ENCODE data around the gene RNH1. TPM values are rescaled to one million over a fixed set of nuclear protein-coding genes. Genes with fewer than 3 reads are reported as not detected.

Gene RNH1
- total RNA-seq, 1 experiment from 2014 or later, result 288 TPM

DNA sequence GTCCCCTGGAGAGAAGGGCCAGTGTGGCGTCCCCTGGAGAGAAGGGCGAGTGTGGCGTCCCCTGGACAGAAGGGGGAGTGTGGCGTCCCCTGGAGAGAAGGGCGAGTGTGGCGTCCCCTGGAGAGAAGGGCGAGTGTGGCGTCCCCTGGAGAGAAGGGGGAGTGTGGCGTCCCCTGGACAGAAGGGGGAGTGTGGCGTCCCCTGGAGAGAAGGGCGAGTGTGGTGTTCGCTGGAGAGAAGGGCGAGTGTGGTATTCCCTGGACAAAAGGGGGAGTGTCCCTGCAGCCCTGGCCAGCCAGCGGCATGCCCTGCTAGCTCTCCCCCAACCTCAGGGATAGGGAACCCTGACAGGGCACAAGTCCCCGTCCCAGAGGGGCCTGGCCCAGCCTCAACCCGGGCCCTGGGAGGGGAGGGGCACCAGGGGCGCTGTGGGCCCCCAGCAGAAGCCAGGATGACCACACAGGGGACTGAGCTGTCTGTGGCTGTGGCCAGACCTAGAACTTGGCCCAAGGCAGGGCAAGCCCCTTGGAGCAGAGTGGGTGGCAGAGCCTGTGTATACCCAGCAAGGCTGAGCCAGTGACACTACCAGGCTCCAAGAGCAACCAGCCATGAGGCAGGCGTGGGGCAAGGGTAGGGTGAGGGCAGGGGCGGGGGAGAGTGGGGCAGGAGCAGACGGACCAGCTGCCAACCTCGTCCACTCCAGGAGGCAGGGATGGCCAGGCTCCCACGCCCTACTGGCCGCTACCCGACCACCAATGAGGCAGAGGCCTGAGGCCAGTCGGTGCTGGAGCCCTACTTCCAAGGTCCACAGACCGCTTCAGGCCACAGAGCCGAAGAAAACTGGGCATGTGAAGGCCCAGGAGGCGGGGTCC is 24.2 kb upstream of the RNH1 start:
- Mint-ChIP-seq H3K4me1 (ENCODE audit: insufficient read depth, unreplicated experiment) (no peaks in the 10 kb centered on the region), H3K9me3 (ENCODE audit: unreplicated experiment) (no peaks in the 10 kb centered on the region), H3K4me3 (ENCODE audit: unreplicated experiment) (no peak overlapping the region), H3K27ac (ENCODE audit: low read depth, unreplicated experiment) (no peak overlapping the region), H3K36me3 (ENCODE audit: insufficient read depth, unreplicated experiment) (peaks cover 35% of the 10 kb centered on the region), H3K27me3 (ENCODE audit: insufficient read depth, unreplicated experiment) (no peaks in the 10 kb centered on the region)
- no TSS peak for BruUV-seq (replicated peaks)
- TF ChIP-seq, protein P1, sequence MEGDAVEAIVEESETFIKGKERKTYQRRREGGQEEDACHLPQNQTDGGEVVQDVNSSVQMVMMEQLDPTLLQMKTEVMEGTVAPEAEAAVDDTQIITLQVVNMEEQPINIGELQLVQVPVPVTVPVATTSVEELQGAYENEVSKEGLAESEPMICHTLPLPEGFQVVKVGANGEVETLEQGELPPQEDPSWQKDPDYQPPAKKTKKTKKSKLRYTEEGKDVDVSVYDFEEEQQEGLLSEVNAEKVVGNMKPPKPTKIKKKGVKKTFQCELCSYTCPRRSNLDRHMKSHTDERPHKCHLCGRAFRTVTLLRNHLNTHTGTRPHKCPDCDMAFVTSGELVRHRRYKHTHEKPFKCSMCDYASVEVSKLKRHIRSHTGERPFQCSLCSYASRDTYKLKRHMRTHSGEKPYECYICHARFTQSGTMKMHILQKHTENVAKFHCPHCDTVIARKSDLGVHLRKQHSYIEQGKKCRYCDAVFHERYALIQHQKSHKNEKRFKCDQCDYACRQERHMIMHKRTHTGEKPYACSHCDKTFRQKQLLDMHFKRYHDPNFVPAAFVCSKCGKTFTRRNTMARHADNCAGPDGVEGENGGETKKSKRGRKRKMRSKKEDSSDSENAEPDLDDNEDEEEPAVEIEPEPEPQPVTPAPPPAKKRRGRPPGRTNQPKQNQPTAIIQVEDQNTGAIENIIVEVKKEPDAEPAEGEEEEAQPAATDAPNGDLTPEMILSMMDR (IDR thresholded peaks at IDR 0.05; ENCODE audit: unreplicated experiment), result no peak
- ChIA-PET CTCF (interaction anchor here (1.2 to 3.6 kb wide), 2 partner anchors 12 to 13 kb away, joined by 4 to 23 read pairs; no protein-coding TSS in a partner anchor), POLR2A (interaction anchor here (0.7 kb wide), 1 partner anchor 35 kb away, joined by 3 read pairs; no protein-coding TSS in a partner anchor)
- intact Hi-C loops (cut with micrococcal nuclease), result no loop called here
- no peak for DNase-seq (ENCODE audit: unreplicated experiment)

DNA sequence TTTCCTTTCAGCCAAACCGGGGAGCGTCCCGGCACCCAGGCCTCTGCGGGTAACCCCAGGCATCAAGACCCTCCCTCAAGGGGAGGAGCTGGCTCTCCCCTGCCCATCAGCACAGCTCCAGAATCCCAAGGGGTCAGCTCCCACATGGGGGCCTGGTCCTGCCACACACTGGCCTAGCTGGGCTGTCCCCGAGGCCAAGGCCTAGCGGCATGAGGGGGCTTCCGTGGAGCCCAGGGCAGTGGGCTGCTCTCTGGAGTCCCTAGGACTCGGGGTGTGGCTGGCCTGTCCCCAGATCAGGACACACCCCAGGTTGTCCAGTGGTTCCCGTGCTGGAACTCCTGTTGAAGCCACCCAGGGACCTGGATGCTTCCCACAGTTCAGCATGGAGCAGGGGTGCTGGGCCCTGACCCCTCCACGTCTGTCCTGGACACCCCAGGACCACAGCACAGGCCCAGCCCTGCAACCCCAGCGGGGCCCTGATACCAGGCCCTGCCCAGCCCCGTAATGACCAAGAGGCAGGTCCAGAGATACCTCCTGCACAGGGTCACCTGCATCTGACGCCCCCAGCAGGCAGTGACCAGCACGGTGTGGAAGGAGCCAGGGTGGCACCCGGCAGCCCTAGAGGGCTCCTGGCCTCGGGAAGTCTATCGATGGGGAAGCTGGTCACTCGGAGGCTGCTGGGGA is 22.8 kb upstream of the RNH1 start:
- Mint-ChIP-seq H3K27ac (ENCODE audit: low read depth, unreplicated experiment) (no peak overlapping the region), H3K27me3 (ENCODE audit: insufficient read depth, unreplicated experiment) (no peaks in the 10 kb centered on the region), H3K9me3 (ENCODE audit: unreplicated experiment) (no peaks in the 10 kb centered on the region), H3K4me3 (ENCODE audit: unreplicated experiment) (no peak overlapping the region), H3K4me1 (ENCODE audit: insufficient read depth, unreplicated experiment) (no peaks in the 10 kb centered on the region), H3K36me3 (ENCODE audit: insufficient read depth, unreplicated experiment) (peaks cover 39% of the 10 kb centered on the region)
- CTCF ChIA-PET, result interaction anchor here (1.5 kb wide), 1 partner anchor 11 kb away, joined by 3 read pairs; no protein-coding TSS in a partner anchor
- TF ChIP-seq, protein P1 (IDR thresholded peaks at IDR 0.05; ENCODE audit: unreplicated experiment), result no peak
- BruUV-seq (replicated peaks), result no TSS peak
- POLR2A ChIA-PET, result no interaction called here
- intact Hi-C loops (cut with micrococcal nuclease), result no loop called here
- DNase-seq (ENCODE audit: unreplicated experiment), result no peak

DNA sequence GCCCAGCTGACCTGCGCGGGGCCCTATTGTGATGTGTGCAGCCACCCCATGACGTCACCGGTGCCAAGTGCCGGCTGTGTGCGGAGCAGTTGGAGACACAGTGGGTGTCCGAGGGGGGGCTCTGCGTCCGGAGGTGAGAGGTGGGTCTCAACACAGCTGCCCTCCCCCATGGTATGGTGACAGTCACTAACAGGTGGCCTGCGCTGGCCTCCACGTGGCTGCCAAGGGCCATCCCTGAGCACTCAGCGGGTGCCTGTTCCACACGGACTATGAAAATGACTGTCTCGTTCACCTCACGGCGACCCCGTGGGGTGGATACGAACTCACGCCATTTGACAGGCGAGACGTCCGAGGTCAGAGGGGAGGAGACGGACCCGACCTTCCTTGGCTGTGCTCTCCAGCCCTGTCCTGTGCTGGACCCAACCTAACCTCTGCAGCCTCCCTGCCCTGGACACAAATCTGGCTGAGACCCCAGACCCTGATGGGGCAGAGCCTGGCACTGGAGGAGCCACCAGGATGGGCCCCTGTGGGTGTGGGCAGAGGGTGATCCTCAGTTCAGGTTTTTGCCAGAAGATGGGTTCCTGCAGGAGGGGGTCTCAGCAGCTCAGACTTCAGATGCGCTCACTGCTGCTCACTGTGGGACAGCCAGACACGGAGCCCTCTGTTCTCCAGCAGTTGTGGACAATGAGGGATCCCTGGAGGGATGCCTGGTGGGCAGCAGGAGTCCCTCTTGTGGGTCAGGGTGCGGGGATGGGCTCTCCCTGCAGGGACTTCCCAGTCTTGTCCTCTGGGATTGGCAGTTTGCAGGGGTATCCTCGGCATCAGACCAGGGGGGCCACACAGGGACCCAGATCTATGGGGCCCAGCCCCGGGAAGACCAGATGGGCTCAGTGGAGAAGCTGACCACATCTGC is 22.0 kb upstream of the RNH1 start:
- ChIA-PET CTCF (interaction anchor here (0.6 to 1.5 kb wide), 2 partner anchors 10 to 81 kb away, joined by 3 read pairs; no protein-coding TSS in a partner anchor), POLR2A (no interaction called here)
- Mint-ChIP-seq H3K9me3 (ENCODE audit: unreplicated experiment) (no peaks in the 10 kb centered on the region), H3K4me1 (ENCODE audit: insufficient read depth, unreplicated experiment) (no peaks in the 10 kb centered on the region), H3K4me3 (ENCODE audit: unreplicated experiment) (no peak overlapping the region), H3K27ac (ENCODE audit: low read depth, unreplicated experiment) (no peak overlapping the region), H3K27me3 (ENCODE audit: insufficient read depth, unreplicated experiment) (no peaks in the 10 kb centered on the region), H3K36me3 (ENCODE audit: insufficient read depth, unreplicated experiment) (peaks cover 37% of the 10 kb centered on the region)
- intact Hi-C loops (cut with micrococcal nuclease), result no loop called here
- no TSS peak for BruUV-seq (replicated peaks)
- DNase-seq (ENCODE audit: unreplicated experiment), result no peak
- TF ChIP-seq, protein P1 (IDR thresholded peaks at IDR 0.05; ENCODE audit: unreplicated experiment), result no peak
